ENCODE data around the gene SH3BGRL.

Gene SH3BGRL

GRCh38 chrX:81201671-81202455 is at the start of gene SH3BGRL, which contains the start of gene HMGN5:
Gene SH3BGRL, plus strand, starts transcription at chrX:81202102. Its CDS starts 99 bp downstream, at chrX:81202201.
Gene HMGN5, minus strand, starts transcription at chrX:81201913. Its CDS starts 80,364 bp downstream, at chrX:81121549.
- DNase-seq (ENCODE audit: low read depth) = peak; percentile 87

DNA sequence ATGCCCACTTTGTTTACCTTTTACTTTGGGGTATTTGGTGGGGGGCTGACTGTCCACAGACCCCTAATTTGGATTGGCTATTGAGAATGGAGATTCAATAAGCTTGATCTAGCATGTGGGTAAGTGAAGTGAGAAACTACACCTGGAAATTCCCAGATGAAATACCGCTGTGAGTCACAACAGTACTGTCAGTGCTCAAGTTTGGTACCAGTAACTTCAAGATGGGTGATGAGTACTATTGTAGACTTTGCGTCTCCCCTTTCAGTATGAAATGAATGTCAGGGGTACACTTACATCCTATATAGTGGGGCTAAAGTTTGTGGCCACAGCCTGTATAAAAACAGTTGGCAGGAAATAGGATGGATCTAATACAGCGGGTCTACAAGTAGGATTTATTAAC is 33.5 kb upstream of the SH3BGRL start:
- no peak for DNase-seq (ENCODE audit: low read depth)

DNA sequence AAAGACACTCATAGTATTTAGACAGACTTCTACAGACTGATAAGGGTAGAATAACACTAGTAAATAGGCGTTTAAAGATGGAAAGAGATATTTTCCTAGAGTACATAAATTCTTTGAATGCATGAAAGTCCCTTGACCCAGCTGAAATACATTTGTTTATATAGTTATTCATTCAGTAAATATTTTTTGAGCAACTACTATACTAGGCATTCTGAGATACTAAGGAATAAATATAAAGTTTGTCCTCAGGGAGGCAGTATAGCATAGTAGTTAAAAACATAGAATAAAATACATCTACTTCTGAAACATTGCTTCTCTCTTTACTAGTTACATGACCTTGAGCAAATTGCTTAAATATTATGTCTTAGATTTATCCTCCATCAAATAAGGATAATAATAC is 27.6 kb upstream of the SH3BGRL start:
- DNase-seq (ENCODE audit: low read depth) = peak; percentile 34

DNA sequence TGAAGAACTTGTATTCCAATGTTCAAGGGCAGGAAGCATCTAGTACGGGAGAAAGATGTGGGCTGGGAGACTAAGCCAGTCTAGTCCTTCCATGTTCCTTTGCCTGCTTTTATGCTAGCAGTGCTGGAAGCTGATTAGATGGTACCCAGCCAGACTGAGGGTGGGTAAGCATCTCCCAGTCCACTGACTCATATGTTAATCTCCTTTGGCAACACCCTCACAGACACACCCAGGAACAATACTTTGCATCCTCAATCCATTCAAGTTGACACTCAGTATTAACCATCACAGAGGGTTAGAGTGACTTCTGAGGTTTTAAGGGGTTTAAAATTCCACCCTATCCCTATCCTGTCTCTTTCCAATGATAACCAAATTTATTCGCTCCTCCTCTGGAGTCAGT is 6.6 kb upstream of the SH3BGRL start:
- no peak for DNase-seq (ENCODE audit: low read depth)

DNA sequence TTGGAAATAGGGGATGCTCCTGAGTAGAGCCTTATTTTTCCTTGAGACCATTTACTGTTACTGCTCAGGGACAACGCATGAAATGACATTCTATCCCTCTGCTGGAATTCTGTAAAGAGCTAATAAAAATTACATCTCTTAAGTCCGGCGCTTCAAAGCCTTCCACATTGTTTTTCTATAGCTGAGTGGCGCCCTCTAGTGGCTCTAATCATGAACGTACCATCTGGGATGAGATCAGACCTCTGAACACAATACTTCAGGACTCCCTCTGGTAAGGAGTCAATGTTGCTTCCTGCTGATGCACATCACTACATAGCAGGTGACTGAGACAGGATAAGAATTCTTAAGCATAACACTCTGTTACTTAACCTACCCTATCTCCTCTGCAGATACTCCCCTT is 6.2 kb upstream of the SH3BGRL start:
- DNase-seq (ENCODE audit: low read depth) = peak; percentile 60

DNA sequence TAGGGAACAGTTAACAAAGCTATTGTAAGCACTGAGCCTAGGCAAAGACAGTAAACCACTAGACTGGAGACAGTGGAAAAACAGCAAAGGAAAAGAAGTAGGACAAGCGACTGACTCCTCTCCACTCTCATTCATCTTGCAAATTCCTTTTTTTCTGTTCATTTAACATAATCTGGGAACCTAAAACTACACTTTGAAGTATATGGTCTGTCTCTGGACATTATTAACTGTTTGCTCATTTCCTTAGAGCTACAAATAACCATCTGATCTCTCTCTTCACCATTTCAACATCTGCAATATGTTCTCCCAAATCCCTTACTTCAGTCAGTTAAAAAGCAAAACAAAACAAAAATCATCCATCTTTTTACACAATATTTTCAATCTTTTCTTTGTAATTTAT is 831 bp upstream of the SH3BGRL start:
- DNase-seq (ENCODE audit: low read depth) = peak; percentile 6

DNA sequence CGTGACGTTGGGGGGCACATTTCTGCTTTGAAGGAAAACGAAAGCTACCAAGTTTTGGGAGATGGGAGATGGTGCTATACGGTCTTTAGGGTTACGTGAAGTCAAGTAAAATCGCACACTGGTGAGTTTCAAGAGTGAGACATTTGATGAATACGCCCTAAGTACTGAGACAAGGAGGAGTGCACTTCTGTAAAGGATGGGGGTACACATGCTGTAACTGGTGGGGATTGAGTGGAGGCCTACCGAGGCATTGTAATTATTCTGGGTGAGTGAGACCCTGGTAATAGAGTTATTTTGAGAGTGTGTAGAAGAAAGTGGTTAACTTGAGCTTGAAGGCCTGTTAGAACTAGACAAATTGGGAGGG is 536 bp downstream of the SH3BGRL start:
- peak; percentile 25 for DNase-seq (ENCODE audit: low read depth)

DNA sequence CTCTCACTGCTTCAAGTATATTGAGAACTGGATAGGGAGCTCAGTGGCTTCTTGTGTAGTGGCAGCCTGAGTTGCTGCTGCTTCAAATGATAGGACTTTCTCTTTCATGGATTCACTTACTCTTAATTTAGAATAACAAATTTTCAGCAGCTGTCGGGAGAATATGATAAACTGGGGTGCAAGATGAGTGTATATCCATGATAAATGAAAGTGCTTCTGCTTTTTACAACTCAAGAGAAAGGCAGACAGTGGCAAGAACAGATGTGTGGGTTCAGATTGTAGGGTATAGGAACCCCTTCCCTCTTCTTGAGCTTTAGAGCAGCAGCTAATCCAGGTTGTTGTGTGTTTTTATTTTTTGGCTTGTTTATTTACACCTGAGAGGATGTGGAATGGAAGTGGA is 1.0 kb downstream of the SH3BGRL start:
- DNase-seq (ENCODE audit: low read depth) = no peak

DNA sequence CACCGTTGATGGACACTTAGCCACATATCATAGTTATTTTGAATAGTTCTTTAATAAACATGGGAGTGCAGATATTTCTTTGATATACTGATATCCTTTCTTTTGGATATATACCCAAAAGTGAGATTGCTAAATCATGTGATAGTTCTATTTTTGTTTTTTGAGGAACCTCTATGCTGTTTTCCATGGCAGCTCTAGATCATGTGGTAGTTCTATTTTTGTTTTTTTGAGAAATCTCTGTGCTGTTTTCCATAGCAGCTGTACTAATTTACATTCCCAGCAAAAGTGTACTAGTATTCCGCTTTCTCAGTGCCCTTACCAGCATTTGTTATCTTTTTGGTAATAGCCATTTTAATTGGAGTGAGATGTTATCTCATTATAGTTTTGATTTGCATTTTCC is 3.6 kb downstream of the SH3BGRL start:
- DNase-seq (ENCODE audit: low read depth) = no peak

GRCh38 chrX:81206476-81206875 is 4.6 kb downstream of the SH3BGRL start:
- DNase-seq (ENCODE audit: low read depth) = no peak

- DNase-seq (ENCODE audit: low read depth) = no peak
These were observed 7.0 kb downstream of the SH3BGRL start for GRCh38 chrX:81208916-81209315.

DNA sequence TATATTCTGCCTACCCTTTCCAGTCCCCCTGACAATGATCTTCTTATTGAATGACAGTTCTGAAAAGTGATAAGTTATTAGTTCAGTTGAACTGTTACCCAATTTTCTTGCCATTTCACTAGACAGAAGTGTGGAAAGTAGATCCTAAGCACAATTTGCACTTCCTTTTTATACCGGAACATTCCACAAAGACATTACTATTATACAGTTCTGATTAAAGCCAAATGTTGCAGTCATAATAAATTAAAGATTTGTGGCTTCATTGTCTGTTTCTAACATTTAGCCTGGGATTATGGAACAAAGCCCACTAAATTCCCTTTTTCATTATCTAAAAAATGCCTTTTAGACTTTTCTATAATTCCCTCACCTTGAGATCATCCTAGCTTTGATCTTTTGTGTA is 13.8 kb downstream of the SH3BGRL start:
- DNase-seq (ENCODE audit: low read depth) = no peak

GRCh38 chrX:81229229-81229628 is 27.3 kb downstream of the SH3BGRL start:
- DNase-seq (ENCODE audit: low read depth) = no peak

- DNase-seq (ENCODE audit: low read depth) = no peak
These were observed 28.0 kb downstream of the SH3BGRL start for GRCh38 chrX:81229901-81230300.

DNA sequence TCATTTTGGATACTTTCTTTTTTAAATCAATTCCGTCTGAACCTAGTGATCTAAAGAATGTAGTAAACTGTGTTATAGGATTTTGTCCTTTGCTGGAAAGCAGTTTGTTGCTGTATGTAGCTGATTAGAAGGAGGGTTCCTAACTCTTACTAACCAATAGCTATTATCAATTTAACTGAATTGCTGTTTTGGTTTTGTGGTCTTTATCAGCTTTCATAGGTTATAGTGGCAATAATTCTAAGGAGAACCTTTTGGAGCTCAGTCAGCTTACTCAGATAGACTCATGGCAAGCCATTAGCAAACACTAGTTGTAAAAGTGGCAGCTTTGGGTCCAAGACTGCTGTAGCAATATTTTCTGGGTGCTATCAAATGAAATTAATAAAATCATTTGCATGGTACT is 29.6 kb downstream of the SH3BGRL start:
- no peak for DNase-seq (ENCODE audit: low read depth)

DNA sequence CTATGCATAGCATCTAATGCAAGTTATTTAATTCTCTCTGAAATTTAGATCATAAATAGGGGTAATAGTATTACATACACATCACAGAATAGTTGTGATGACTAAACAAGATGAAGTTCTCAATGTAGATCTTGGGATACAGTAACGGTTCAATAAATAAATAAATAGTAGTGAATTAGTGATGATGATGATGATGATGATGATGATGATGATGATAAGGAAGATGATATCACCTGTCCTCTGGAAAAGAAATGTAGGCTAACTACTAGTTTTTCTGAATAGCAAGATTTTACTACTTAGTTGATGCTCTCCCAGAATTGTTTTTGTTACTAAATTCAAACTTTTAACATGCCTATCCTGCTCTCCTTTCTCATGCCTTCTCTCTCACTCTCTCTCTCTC is 30.3 kb downstream of the SH3BGRL start:
- DNase-seq (ENCODE audit: low read depth) = no peak

GRCh38 chrX:81237516-81237915 is 35.6 kb downstream of the SH3BGRL start:
- DNase-seq (ENCODE audit: low read depth) = no peak

DNA sequence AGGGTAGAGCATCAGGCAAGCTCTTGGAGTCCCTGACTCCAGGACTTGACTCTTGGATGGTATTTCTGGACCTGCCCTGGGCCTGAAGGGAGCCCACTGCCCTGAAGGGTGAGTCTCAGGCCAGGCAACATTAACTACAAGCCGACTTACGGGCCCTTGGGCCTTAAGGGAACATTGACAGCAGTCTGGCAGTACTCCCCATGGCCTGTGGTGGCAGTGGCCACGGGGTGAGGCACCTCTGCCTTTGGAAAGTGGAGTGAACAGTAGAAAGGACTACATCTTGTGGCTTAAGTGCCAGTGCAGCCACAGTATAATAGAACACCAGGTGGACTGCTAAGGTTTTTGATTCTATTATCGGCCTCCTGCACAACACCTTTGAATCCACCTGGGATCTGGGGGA is 36.3 kb downstream of the SH3BGRL start:
- no peak for DNase-seq (ENCODE audit: low read depth)

DNA sequence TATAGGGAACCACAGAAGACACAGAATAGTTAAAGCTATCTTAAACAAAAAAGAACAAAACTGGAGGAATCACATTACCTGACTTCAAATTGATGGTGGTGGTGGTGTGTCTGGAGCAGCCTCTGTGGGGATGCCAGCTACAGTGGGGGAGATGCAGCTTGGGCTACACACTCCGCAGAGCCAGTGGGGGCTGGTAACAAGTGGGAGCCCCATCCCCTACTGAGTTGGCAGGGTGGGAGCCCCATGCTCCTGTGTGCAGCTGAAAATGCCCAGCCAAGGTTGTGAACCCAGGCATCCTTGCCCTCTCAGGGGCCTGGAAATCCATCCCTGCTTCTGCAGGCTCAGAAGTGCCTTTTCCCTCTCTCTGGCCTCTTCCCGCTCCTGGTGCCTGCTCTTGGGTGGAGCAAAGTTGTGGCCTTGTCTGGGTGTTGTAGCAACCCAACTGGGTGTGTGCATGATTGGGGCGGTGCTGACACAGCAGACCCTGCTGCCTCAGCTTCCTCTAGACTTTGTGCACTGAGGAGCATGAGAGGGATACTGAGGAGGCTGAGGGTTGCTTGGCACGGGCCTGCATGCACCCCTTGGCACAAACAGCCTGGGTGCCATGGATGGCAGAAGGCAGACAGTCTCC is 38.9 kb downstream of the SH3BGRL start:
- no peak for DNase-seq (ENCODE audit: low read depth)

DNA sequence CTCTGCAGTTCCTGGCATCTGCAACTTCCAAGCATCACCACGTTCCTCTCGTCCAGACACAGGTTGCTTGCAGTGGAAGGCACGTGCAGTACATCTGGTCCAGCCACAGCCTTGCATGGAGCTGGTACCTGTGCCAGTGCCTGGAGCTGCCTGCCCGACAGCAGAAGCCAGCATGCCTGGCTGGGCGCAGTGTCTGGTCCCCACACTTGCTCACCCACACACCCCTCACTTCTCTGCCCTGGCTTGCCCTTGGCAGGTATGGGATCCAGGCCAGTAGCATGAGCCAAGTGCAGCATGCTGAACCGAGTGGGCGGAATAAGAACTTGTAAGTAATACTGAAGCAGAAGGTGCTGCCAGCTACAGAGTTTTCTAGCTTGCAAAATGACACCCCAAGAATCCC is 39.9 kb downstream of the SH3BGRL start:
- DNase-seq (ENCODE audit: low read depth) = no peak

GRCh38 chrX:81255876-81256275 is 54.0 kb downstream of the SH3BGRL start:
- no peak for DNase-seq (ENCODE audit: low read depth)

DNA sequence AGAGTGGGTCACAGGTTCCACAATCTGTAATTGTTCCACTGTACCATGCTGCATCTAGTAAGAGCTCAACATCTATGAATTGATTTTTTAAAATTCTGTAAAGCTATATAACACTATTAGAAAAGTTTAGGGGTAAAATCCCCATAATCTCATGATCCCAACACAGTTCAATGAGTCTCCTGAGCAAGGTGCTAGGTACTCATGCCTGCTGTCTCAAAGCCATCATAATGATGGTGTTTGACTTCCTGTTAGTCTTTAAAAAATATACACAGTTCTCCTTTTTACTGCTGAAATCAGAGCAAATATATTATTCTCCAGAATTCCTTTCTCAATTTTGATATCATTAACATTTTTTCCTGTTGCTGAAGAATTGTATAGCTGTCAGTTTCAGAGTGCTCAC is 55.9 kb downstream of the SH3BGRL start:
- no peak for DNase-seq (ENCODE audit: low read depth)

- no peak for DNase-seq (ENCODE audit: low read depth)
These were observed 57.3 kb downstream of the SH3BGRL start for GRCh38 chrX:81259020-81259713.

Measured in ELR (cell line).